ENCODE data around the gene LIX1. TPM values are rescaled to one million over a fixed set of nuclear protein-coding genes. Genes with fewer than 3 reads are reported as not detected.

Gene LIX1
- total RNA-seq, 1 donor from 2014 or later = not detected

- Histone ChIP-seq H3K27ac (no peak overlapping the region), H3K36me3 (no peaks in the 10 kb centered on the region), H3K4me1 (no peaks in the 10 kb centered on the region), H3K4me3 (no peak overlapping the region), H3K27me3 (no peaks in the 10 kb centered on the region), H3K9me3 (no peaks in the 10 kb centered on the region)
- TF ChIP-seq CTCF (IDR thresholded peaks at IDR 0.05) (no peak), POLR2AphosphoS5 (IDR thresholded peaks at IDR 0.05; ENCODE audit: insufficient read depth in 1 of 2, low read depth in 1 of 2) (no peak), POLR2A (IDR thresholded peaks at IDR 0.05) (no peak)
- DNase-seq (ENCODE audit: extremely low spot score in 2 of 2) = no peak
- intact Hi-C loops (cut with DNase I) = no loop called here
Measured at GRCh38 chr5:97078958-97079743, 63.3 kb downstream of the LIX1 start.

GRCh38 chr5:97077246-97077645 lies 65.2 kb downstream of the LIX1 start:
- H3K9me3 ChIP-seq = no peaks in the 10 kb centered on the region
- no peaks in the 10 kb centered on the region for H3K27me3 ChIP-seq
- intact Hi-C loops (cut with DNase I) = no loop called here
- no peaks in the 10 kb centered on the region for H3K36me3 ChIP-seq
- H3K4me1 ChIP-seq = no peaks in the 10 kb centered on the region
- no peak for DNase-seq (ENCODE audit: extremely low spot score in 2 of 2)
- TF ChIP-seq CTCF (IDR thresholded peaks at IDR 0.05) = no peak
- no peak for TF ChIP-seq POLR2AphosphoS5 (IDR thresholded peaks at IDR 0.05; ENCODE audit: insufficient read depth in 1 of 2, low read depth in 1 of 2)
- TF ChIP-seq POLR2A (IDR thresholded peaks at IDR 0.05) = no peak
- no peak overlapping the region for H3K27ac ChIP-seq
- no peak overlapping the region for H3K4me3 ChIP-seq

- Histone ChIP-seq H3K4me1 (no peaks in the 10 kb centered on the region), H3K27me3 (no peaks in the 10 kb centered on the region), H3K4me3 (no peak overlapping the region), H3K9me3 (no peaks in the 10 kb centered on the region), H3K27ac (no peak overlapping the region), H3K36me3 (no peaks in the 10 kb centered on the region)
- intact Hi-C loops (cut with DNase I) = no loop called here
- TF ChIP-seq CTCF (IDR thresholded peaks at IDR 0.05) = no peak
- TF ChIP-seq POLR2A (IDR thresholded peaks at IDR 0.05) = no peak
- TF ChIP-seq POLR2AphosphoS5 (IDR thresholded peaks at IDR 0.05; ENCODE audit: insufficient read depth in 1 of 2, low read depth in 1 of 2) = no peak
- no peak for DNase-seq (ENCODE audit: extremely low spot score in 2 of 2)
Measured at GRCh38 chr5:97076098-97076497, 66.3 kb downstream of the LIX1 start.

GRCh38 chr5:97075649-97076048 lies 66.8 kb downstream of the LIX1 start:
- TF ChIP-seq POLR2A (IDR thresholded peaks at IDR 0.05) (no peak), CTCF (IDR thresholded peaks at IDR 0.05) (no peak), POLR2AphosphoS5 (IDR thresholded peaks at IDR 0.05; ENCODE audit: insufficient read depth in 1 of 2, low read depth in 1 of 2) (no peak)
- no peak overlapping the region for H3K4me3 ChIP-seq

GRCh38 chr5:97074859-97075489 lies 67.4 kb downstream of the LIX1 start:
- no peak for DNase-seq (ENCODE audit: extremely low spot score in 2 of 2)
- Histone ChIP-seq H3K27me3 (no peaks in the 10 kb centered on the region), H3K36me3 (no peaks in the 10 kb centered on the region), H3K9me3 (no peaks in the 10 kb centered on the region), H3K27ac (no peak overlapping the region), H3K4me1 (no peaks in the 10 kb centered on the region), H3K4me3 (no peak overlapping the region)
- TF ChIP-seq POLR2AphosphoS5 (IDR thresholded peaks at IDR 0.05; ENCODE audit: insufficient read depth in 1 of 2, low read depth in 1 of 2) (no peak), CTCF (IDR thresholded peaks at IDR 0.05) (no peak), POLR2A (IDR thresholded peaks at IDR 0.05) (no peak)
- intact Hi-C loops (cut with DNase I) = no loop called here

More at GRCh38 chr5:97075649-97076048, 66.8 kb downstream of the LIX1 start:
- intact Hi-C loops (cut with DNase I) = no loop called here
- H3K27ac ChIP-seq = no peak overlapping the region
- no peak for DNase-seq (ENCODE audit: extremely low spot score in 2 of 2)
- no peaks in the 10 kb centered on the region for H3K4me1 ChIP-seq
- no peaks in the 10 kb centered on the region for H3K9me3 ChIP-seq
- H3K36me3 ChIP-seq = no peaks in the 10 kb centered on the region
- H3K27me3 ChIP-seq = no peaks in the 10 kb centered on the region

Measured in vagina (tissue), 2 donors.